Activated naive CD4-positive, alpha-beta T cell treated with anti-CD3 and anti-CD28 coated beads, Interleukin-2, amount 50 U/mL, for 24 hours (primary cell): ENCODE results near the gene SLC7A5.
"Not testable (repeated sequence)": the region's sequence is repeated elsewhere in the genome, so short reads cannot be mapped to it uniquely, and the experiment has no call there.

Experiments used
- H3K27ac Mint-ChIP-seq: one replicate; pipeline ENCODE4 v1.8.0; 2021; ENCODE audit warnings: mild to moderate bottlenecking, mixed read lengths
- H3K27me3 Mint-ChIP-seq: one replicate; pipeline ENCODE4 v1.8.0; 2021; ENCODE audit warnings: mixed read lengths
- H3K36me3 Mint-ChIP-seq: one replicate; pipeline ENCODE4 v1.8.0; 2021; ENCODE audit warnings: mixed read lengths
- H3K4me1 Mint-ChIP-seq: one replicate; pipeline ENCODE4 v1.8.0; 2021; ENCODE audit warnings: mixed read lengths
- H3K4me3 Mint-ChIP-seq: one replicate; pipeline ENCODE4 v1.8.0; 2021; ENCODE audit warnings: mild to moderate bottlenecking, mixed read lengths
- H3K9me3 Mint-ChIP-seq: one replicate; pipeline ENCODE4 v1.8.0; 2021; ENCODE audit warnings: mixed read lengths

Gene SLC7A5

DNA sequence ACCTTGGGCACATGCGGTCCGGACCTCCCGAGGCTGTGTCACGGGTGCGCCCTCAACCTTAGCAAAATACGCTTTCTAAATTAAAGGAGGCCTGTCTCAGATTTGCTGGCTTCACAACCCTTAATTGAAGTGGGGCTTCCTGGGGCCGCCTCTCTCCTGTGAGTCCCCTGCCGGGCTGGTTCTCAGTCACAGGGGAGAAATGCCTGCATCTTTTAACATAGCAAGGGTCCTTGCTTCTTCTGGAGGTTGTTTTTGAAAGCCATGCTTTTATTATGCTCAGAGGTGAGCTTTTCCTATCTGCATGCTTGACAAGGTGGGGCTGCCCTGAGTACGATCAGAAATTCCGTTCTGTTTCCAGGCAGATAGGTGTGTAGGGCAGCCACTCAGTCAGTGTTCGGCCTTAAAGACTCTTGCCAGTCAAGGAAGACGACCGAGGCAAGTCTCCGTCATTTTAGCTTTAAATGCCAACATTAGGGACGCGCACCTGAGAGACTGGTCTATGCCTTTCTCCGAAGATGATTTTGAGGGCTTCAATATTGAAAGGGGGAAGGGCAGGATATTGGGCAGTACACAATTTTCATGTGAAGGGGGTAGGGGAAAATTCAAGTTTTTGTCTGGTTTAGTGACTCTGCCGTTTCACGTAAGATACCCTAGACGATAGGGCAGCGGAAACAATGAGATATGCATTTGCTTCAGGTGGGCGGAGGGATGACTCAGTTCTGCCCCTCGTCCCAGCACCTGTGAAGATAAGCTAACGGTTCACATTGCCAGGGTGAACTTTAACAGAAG is 5.5 kb upstream of the SLC7A5 start:
- peaks cover 56% of the 10 kb centered on the region for H3K4me1 Mint-ChIP-seq
- peak overlapping the region; percentile 89 for H3K27ac Mint-ChIP-seq
- no peaks in the 10 kb centered on the region for H3K36me3 Mint-ChIP-seq
- no peaks in the 10 kb centered on the region for H3K27me3 Mint-ChIP-seq
- no peaks in the 10 kb centered on the region for H3K9me3 Mint-ChIP-seq
- peak overlapping the region; percentile 55 for H3K4me3 Mint-ChIP-seq

DNA sequence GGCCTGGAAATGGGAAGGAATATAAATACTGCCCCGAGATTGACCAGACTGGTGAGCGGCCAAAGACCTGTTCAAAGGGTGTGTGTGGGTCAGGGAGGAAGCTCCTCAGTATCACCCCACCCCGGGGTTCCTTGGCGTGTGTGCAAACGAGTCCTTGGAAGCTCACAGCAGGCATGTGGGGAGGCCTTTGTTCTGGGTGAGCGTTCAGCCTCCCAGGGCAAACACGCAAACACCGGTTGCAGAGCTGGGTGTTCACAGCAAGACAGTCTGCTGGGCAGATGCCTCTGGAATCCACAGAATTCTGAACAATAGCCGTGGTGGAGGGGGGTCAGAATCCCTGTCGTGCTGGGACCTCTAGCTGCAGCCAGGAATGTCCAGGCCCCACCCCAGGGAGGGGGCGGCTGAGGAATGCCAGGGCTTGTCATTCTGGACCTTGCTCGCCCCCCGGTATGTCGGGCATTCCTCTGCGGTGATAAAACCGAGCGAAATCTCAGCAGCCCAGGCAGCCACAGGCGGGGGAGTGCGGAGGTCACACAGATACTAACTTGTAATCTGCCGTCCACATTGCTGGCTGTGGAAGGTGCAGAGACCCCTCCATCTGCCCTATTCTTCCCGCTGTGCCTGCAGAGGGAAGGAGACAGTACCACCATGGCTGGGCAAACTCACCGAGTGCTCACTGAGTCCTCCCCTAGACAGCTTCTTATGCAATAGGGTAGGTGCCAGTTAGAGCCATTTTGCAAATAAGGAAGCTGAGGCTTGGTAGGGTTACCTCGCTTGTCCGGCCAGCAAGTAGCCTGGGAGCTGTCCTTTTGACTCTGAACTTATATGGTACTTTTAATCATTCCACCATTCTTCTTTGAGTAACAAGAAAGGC is 1.3 kb upstream of the SLC7A5 start:
- H3K27me3 Mint-ChIP-seq, H3K9me3 Mint-ChIP-seq: not testable (repeated sequence)
- peaks cover 48% of the 10 kb centered on the region for H3K4me1 Mint-ChIP-seq
- peak overlapping the region; percentile 93 for H3K27ac Mint-ChIP-seq
- peaks cover 19% of the 10 kb centered on the region for H3K36me3 Mint-ChIP-seq
- H3K4me3 Mint-ChIP-seq = peak overlapping the region; percentile 60

DNA sequence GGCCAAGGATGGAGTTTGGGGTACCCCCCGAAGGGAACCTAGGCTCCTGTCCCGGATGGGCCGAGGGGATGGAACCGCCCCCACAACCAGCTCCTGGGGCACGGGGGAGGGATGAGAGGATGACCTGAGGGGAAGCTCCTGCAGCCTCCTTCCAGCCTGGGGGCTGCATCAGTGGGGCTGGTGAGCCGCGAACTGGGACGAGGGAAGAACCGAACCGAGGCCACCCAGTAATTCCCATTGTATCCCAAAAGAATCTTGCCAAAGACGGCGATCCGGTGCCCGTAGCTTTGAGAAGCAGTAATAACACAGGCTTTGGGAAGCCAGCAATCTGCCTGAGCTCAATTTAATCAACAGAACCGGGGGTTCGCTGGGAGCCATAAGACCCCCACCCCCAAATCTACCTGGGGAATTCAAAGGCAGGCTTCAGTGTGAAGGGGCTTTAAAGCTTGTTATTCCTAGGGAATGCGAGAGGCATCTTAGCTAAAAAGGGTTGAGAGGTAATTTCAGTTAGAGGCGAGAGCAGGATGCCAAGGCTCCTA is 641 bp upstream of the SLC7A5 start:
- Mint-ChIP-seq H3K4me1 (peaks cover 46% of the 10 kb centered on the region), H3K27ac (peak overlapping the region; percentile 84), H3K4me3 (peak overlapping the region; percentile 55), H3K36me3 (peaks cover 22% of the 10 kb centered on the region)
- not testable (repeated sequence) for H3K9me3 Mint-ChIP-seq, H3K27me3 Mint-ChIP-seq

DNA sequence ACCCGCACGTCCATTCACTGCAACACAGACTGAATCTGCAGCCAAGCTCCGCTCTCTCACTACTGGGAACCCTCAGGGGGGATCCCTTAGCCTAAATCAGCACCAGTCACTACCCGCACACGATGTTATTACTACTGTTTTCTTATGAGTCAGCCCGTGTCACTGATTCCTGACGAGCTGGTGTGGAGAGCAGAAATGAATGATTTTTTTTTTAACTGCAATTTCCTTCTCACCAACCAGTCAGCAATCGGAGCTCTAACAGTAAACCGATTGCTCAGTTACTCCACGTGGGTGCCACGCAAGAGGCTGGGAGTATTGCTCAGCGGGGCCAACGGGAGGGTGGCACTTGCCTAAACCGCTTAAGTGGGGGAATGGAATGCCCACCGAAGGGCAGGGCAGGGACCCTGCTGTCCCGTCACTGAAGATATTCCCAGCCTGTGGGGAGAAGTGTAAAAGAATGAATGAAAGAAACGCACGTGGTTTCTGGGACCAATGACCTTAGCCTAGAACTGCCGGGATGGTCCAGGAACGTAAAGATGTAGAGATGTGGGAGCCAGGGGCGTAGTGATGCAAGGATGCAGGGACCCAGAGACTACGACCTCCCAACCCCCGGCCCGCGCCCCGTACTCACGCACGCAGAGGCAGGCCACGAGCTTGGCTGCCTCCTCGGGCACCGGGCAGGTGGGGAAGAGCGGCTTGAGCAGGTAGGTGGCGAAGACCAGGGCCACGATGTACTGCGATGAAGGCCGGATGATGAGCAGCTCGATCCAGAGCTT is 865 bp downstream of the SLC7A5 start:
- Mint-ChIP-seq H3K27ac (peak overlapping the region; percentile 100), H3K4me1 (peaks cover 46% of the 10 kb centered on the region), H3K4me3 (peak overlapping the region; percentile 99), H3K36me3 (peaks cover 28% of the 10 kb centered on the region)
- H3K27me3 Mint-ChIP-seq, H3K9me3 Mint-ChIP-seq: not testable (repeated sequence)

DNA sequence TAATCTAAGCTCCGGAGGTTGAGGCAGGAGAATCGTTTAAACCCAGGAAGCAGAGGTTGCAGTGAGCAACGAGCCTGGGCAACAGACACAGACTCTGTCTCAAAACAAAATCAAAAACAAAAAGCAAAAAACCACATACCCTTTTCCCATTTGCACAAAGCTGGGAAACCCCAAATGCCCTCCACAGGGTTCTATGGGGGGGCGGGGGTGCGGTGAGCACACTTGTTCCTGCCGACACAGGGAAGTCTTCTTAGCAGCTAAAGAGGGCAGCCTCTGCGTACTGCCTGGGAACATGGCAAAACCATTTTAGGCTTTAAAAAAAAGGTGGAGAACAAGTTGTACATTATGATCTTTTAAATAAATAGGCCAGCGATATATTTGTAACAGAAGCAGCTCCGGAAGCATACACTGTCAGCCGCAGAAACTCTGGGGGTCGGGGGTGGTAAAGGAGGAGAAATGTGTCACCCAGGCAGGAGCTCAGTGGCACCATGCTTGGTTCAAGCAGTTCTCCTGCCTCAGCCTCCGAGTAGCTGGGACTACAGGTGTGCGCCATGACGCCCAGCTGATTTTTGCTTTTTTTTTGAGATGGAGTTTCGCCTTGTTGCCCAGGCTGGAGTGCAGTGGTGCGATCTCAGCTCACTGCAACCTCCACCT is 3.3 kb downstream of the SLC7A5 start:
- not testable (repeated sequence) for H3K27me3 Mint-ChIP-seq, H3K9me3 Mint-ChIP-seq
- peaks cover 33% of the 10 kb centered on the region for H3K4me1 Mint-ChIP-seq
- peaks cover 29% of the 10 kb centered on the region for H3K36me3 Mint-ChIP-seq
- peak overlapping the region; percentile 99 for H3K4me3 Mint-ChIP-seq
- peak overlapping the region; percentile 80 for H3K27ac Mint-ChIP-seq

DNA sequence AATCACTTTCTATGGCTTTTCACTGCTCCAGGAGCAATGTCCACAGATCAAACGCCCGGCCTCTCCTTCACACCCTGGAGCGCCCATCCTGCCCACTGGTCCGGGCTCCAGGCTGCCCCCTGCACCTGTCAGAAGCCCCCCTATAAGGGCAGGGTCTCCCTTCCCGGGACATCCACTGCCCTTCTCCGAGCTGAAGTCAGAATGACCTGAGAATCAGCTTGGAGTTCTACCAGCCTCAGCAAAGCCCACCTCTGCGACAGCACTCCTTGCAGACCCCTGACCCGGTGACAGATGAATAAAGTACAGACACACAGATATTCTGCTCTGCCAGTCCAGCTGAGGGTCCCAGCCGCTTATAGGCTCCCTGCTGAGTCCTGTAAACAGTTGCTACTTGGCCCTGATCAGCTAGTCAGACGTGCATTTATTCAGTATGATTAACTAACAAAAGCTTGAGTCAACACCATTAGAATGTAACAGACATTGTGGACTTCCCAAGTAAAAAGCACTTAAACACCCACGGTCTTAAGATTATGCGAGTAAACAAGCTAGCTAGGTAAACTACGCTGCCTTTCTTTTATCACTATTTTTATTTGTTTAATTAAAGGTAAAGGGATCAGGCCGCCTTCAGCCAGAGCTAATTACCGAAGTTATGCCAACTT is 4.8 kb downstream of the SLC7A5 start:
- H3K36me3 Mint-ChIP-seq = peaks cover 34% of the 10 kb centered on the region
- H3K4me3 Mint-ChIP-seq = peak overlapping the region; percentile 99

DNA sequence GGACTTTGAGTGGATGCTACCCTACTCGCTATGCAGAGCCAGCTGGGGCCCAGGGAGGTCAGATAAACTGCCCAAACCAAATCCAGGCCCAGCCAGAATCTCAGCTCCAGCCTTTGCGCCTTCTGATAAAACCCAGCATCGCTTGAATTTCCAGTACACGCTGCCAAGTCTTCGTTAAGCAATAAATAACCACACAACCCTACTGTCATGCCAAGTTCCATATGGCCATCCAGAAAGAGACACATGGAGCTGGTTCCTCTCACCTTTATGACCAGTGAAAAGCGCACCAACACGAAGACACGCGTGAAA is 6.0 kb downstream of the SLC7A5 start:
- H3K9me3 Mint-ChIP-seq, H3K27me3 Mint-ChIP-seq: not testable (repeated sequence)
- Mint-ChIP-seq H3K36me3 (peaks cover 31% of the 10 kb centered on the region), H3K27ac (peak overlapping the region; percentile 23), H3K4me1 (peaks cover 32% of the 10 kb centered on the region), H3K4me3 (peak overlapping the region; percentile 99)

More for the DNA sequence above, 4.8 kb downstream of the SLC7A5 start:
- Mint-ChIP-seq H3K27me3 (no peaks in the 10 kb centered on the region), H3K27ac (peak overlapping the region; percentile 60), H3K9me3 (no peaks in the 10 kb centered on the region), H3K4me1 (peaks cover 35% of the 10 kb centered on the region)

DNA sequence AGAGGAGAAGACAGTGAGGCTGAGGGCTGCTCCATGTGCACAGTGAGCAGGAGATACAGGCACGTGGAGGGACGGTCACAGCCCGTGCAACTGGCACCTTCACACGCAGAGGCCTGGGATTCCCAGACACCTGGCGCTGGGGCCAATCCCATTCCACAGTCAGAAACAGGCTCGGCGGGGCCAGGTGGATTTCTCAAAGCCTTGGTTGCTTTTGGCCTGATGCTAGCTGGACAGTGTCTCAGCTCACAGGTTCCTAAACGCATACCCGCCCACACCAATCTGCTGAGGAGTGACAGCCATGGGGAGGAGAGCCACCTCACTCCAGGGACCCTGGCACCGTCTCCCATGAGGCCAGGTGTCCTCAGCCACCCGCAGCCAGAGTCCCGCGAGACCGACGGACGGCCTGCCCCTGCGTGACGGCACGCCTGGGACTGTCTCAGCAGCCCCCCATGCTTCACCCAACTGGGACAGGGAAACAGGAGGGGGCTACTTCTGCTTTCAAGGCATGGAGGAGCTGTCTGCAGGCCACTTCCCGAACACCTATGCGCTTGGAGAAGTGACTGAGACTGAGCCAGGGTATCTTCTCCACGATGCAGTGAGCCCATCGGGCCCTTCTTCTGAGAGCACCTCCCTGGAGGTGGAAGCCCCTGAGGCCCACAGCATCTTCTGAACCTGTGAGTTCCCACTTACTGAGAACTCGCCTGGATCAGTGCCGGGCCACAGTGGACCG is 6.5 kb downstream of the SLC7A5 start:
- Mint-ChIP-seq H3K4me1 (peaks cover 30% of the 10 kb centered on the region), H3K36me3 (peaks cover 28% of the 10 kb centered on the region), H3K4me3 (peak overlapping the region; percentile 99)
- not testable (repeated sequence) for H3K27me3 Mint-ChIP-seq, H3K9me3 Mint-ChIP-seq, H3K27ac Mint-ChIP-seq

DNA sequence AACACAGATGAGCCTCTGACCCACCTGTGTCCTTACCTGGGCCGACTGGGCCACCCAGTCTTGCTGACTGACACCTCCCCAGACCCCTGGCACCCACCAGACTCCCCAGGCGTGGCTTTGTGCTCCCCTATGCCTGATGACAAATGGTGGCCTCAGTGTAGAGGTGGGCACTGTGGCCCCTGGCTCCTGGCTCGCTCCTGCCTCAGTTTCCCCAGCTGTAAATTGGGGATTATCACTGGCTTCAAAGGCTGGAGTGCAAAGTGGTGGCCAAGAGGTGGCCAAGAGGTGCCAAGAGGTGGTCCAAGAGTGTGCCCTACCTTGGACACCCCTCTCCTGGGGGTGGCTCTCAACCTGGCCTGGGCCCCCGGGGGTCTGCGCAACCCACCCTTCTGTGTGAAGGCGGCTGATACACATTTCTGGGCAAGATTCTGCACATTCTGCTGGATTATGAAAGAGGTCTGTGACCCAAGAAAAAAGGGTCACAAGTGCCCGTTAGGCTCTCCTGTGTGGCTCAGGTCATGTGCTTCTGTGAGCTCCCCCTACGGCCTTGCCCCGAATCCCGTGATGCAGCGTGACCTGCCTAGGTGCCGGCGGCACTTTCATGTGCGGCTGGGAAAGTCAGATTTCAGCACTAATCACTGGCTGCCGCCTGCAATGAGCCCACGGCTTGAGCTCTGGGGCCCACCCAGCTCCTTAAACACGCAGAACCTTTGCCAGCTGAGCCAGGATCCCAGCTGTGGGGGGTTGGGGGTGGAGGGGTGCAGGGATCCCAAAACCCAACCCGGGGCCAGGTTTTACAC is 7.8 kb downstream of the SLC7A5 start:
- peaks cover 29% of the 10 kb centered on the region for H3K36me3 Mint-ChIP-seq

DNA sequence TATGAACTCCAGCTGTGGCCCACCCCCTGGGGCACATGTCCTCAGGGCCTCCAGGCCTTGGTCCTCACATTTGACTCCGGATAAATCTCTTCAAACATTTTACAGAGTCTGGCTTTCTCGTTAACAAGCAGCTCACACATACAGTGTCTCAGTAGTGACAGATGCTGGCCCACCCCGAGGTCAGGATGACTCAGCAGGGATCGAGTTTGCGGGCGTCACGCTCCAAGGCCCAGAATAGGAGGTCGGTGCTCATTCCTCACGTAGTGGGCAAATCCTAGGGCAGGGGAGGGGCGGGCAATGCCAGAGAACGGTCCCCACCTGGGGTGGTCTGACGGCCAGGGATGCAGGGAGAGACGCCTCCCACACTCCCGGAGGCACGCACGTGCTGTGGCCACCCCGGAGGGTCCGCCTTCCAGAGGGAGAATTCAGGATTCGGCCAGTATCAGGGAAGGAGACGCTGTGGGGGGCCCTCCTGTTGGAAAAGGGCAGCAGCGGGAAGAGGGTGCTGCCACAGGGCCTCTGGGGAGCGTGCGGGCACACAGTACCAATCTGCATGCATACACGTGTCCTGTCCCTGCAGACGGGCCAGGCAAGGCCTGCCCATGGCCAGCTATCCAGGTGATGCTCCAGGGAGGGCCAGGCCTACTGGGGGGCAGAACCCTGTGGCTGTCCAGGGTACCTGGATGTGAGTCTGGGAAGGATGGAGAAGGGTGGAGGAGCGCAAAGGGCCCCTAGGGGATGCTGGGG is 8.6 kb downstream of the SLC7A5 start:
- Mint-ChIP-seq H3K4me1 (peaks cover 43% of the 10 kb centered on the region), H3K27me3 (no peaks in the 10 kb centered on the region), H3K4me3 (peak overlapping the region; percentile 70), H3K36me3 (peaks cover 22% of the 10 kb centered on the region), H3K9me3 (no peaks in the 10 kb centered on the region), H3K27ac (peak overlapping the region; percentile 57)

More for the DNA sequence above, 7.8 kb downstream of the SLC7A5 start:
- H3K9me3 Mint-ChIP-seq, H3K27me3 Mint-ChIP-seq, H3K27ac Mint-ChIP-seq: not testable (repeated sequence)
- H3K4me3 Mint-ChIP-seq = peak overlapping the region; percentile 70
- H3K4me1 Mint-ChIP-seq = peaks cover 43% of the 10 kb centered on the region

DNA sequence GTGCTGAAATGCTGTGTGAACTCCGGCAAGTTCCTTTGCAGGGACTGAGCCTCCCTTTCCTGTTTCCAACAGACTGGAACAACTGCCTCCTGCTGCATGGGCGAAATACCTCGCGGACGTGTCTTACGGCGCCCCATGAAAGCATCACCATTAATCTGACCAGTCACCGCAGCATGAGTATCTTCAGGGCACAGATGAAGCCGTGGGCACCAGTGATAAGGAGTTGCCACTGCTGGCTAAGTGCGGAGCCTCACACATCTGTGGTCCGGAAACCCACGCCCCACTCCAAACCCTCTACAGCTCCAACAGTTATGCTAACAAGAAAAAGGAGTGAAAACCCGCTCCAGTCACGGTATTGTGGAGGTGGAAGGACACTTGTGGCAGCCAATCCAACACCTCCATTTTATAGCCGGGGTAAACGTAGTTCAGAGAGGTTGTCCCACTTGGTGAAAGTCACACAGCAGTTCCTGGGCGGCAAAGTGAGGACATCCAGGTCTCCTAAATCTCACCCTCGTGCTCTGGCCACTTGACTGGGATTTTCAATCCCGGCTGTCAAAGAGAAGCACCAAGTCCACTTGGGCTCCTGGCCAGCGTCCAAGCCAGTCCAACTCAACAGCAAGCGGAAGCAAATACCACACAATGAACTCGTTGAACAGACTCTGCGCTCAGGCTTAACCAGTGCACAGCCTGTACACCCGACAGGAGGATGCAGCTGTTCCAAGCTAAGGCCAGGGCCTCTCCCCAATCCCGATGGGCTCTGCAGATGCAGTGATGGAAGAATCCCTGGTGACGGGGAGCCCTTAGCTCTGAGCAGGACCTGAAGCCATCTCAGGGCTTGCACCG is 10.9 kb downstream of the SLC7A5 start:
- H3K27me3 Mint-ChIP-seq, H3K9me3 Mint-ChIP-seq, H3K27ac Mint-ChIP-seq: not testable (repeated sequence)
- Mint-ChIP-seq H3K36me3 (peaks cover 14% of the 10 kb centered on the region), H3K4me3 (peak overlapping the region; percentile 76), H3K4me1 (peaks cover 36% of the 10 kb centered on the region)

DNA sequence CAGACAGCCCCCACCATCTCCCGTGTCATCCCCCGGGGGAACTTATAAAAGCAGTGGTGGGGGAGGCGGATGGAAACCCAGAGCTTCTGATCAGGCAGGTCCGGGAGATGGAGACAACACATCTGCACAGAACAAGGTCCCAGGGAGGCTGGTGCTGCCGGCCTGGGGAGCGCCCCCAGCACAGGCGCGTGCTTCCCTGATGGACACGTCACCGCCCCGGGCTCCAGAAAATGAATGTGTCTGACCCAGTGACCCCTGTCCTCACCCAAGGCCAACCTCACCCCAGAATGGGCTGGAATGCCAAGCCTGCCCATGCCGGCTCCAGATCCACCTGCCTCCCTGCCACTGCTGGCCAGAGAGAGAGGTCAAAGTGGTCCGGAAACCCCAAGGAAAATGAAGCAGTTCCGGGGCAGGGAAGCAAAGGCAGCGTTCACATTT is 12.5 kb downstream of the SLC7A5 start:
- peaks cover 42% of the 10 kb centered on the region for H3K4me1 Mint-ChIP-seq
- H3K9me3 Mint-ChIP-seq = no peaks in the 10 kb centered on the region
- peak overlapping the region; percentile 74 for H3K27ac Mint-ChIP-seq
- H3K4me3 Mint-ChIP-seq = peak overlapping the region; percentile 76
- no peaks in the 10 kb centered on the region for H3K27me3 Mint-ChIP-seq
- H3K36me3 Mint-ChIP-seq = peaks cover 17% of the 10 kb centered on the region
